ENCODE measurements around the gene RERE.
"Not testable (repeated sequence)": the region's sequence is repeated elsewhere in the genome, so short reads cannot be mapped to it uniquely, and the experiment has no call there.

Gene RERE

GRCh38 chr1:8745749-8746390 is 71.6 kb downstream of the RERE start:
- H3K36me3 ChIP-seq (replicated peaks): no peaks in the 10 kb centered on the region
- no peak for DNase-seq (ENCODE audit: low spot score in 2 of 2)
- H3K4me3 ChIP-seq: no peak overlapping the region
- in situ Hi-C loops (cut with MboI; ENCODE audit: low sequenced_read_pairs): no loop called here
- H3K9me3 ChIP-seq: no peaks in the 10 kb centered on the region
- peaks cover 7% of the 10 kb centered on the region for H3K4me1 ChIP-seq
- H3K27me3 ChIP-seq (ENCODE audit: low read depth): no peaks in the 10 kb centered on the region

DNA sequence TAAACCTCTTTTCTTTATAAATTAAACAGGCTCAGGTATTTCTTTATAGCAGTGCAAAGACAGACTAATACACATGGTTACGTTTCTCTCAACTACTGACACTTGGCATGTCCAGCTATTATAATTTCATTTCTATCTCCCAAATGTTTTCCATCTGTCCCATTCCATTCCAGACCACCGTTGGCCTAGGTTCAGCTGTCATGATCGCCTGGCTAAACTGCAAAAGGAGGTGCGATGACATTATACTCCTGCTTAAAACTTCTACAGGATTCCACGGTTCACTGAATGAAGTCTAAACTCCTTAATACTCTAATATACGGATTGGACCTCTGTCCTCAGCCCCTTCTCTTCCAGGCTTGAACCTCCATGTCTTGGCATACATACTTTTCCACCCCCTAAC is 72.1 kb downstream of the RERE start:
- H3K4me1 ChIP-seq: peaks cover 7% of the 10 kb centered on the region
- no peak for DNase-seq (ENCODE audit: low spot score in 2 of 2)
- H3K4me3 ChIP-seq: no peak overlapping the region
- in situ Hi-C loops (cut with MboI; ENCODE audit: low sequenced_read_pairs): no loop called here
- H3K27me3 ChIP-seq (ENCODE audit: low read depth): no peaks in the 10 kb centered on the region
- H3K36me3 ChIP-seq (replicated peaks): no peaks in the 10 kb centered on the region
- peaks cover 2% of the 10 kb centered on the region; the same call in 1 of the 2 replicates for H3K9me3 ChIP-seq

DNA sequence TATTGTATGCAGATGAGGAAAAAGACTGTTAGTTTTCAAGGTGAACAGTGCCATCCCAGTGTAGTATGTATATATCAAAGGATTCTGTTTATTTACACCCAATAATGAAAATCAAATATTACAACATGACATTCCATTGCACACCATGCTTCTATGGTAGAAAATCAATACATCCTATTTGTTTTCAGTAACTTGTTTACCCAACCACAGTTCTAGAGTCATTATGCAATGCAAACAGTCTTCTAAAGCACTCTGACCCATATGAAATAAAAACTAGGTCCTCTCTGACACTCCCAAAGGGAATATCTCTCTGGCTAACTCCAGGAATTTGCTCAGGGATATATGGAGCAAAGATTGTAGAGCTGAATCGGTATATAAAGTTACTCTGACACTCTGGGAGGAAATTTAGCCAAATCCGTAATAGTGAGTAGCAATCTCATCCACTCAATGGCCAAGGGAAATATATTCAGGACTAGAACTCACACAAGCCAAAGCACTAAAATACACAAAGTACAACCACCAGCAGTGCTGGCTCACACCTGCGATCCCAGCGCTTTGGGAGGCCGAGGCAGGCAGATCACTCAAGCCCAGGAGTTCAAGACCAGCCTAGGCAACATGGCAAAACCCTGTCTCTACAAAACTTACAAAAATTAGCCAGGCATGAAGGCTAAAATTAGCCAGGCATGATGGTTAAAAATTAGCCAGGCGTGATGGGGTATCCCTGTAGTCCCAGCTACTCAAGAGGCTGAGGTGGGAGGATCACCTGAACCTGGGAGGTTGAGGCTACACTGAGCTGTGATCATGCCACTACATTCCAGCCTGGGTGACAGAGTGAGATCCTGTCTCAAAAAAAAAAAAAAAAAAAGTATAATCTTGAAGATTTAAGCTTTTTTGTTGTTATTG is 75.2 kb downstream of the RERE start:
- Histone ChIP-seq H3K27me3 (ENCODE audit: low read depth) (no peaks in the 10 kb centered on the region), H3K9me3 (peaks cover 14% of the 10 kb centered on the region), H3K4me1 (peaks cover 7% of the 10 kb centered on the region), H3K4me3 (no peak overlapping the region), H3K36me3 (replicated peaks) (no peaks in the 10 kb centered on the region; the same call in 1 of the 2 replicates)
- no peak for DNase-seq (ENCODE audit: low spot score in 2 of 2)
- in situ Hi-C loops (cut with MboI; ENCODE audit: low sequenced_read_pairs): no loop called here

- H3K4me1 ChIP-seq: no peaks in the 10 kb centered on the region; the same call in 1 of the 2 replicates
- in situ Hi-C loops (cut with MboI; ENCODE audit: low sequenced_read_pairs): no loop called here
- H3K9me3 ChIP-seq: peaks cover 14% of the 10 kb centered on the region
- no peak for DNase-seq (ENCODE audit: low spot score in 2 of 2)
- no peak overlapping the region for H3K4me3 ChIP-seq
- no peaks in the 10 kb centered on the region; the same call in 1 of the 2 replicates for H3K36me3 ChIP-seq (replicated peaks)
- no peaks in the 10 kb centered on the region for H3K27me3 ChIP-seq (ENCODE audit: low read depth)
These were observed 77.4 kb downstream of the RERE start for GRCh38 chr1:8740034-8740449.

GRCh38 chr1:8739377-8739776 is 78.1 kb downstream of the RERE start:
- in situ Hi-C loops (cut with MboI; ENCODE audit: low sequenced_read_pairs): no loop called here
- H3K27me3 ChIP-seq (ENCODE audit: low read depth): no peaks in the 10 kb centered on the region
- no peaks in the 10 kb centered on the region for H3K4me1 ChIP-seq
- no peak for DNase-seq (ENCODE audit: low spot score in 2 of 2)
- no peak overlapping the region for H3K4me3 ChIP-seq
- no peaks in the 10 kb centered on the region; the same call in 1 of the 2 replicates for H3K36me3 ChIP-seq (replicated peaks)
- H3K9me3 ChIP-seq: peaks cover 14% of the 10 kb centered on the region

DNA sequence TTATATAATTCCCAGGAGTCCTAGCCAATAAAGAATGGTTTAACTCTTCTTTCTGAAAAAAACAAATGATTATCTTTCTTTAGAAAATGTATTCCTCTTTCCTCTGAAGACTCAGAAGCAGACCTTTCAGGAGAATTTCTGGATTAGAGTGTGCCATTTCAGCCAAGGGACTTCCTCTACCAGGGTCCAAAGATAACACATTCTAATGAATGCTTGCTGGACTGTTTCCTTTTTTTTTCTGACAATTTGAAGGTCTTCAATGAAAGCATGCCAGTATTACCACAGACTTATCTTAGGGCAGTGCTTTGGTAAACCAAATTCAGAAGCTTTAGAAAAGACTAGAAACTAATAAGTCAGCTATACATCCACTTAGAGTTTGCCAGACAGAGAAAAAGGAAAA is 80.5 kb downstream of the RERE start:
- DNase-seq (ENCODE audit: low spot score in 2 of 2): no peak
- Histone ChIP-seq H3K27me3 (ENCODE audit: low read depth) (no peaks in the 10 kb centered on the region), H3K4me1 (no peaks in the 10 kb centered on the region), H3K9me3 (peaks cover 14% of the 10 kb centered on the region), H3K4me3 (no peak overlapping the region), H3K36me3 (replicated peaks) (no peaks in the 10 kb centered on the region; the same call in 1 of the 2 replicates)
- in situ Hi-C loops (cut with MboI; ENCODE audit: low sequenced_read_pairs): no loop called here

DNA sequence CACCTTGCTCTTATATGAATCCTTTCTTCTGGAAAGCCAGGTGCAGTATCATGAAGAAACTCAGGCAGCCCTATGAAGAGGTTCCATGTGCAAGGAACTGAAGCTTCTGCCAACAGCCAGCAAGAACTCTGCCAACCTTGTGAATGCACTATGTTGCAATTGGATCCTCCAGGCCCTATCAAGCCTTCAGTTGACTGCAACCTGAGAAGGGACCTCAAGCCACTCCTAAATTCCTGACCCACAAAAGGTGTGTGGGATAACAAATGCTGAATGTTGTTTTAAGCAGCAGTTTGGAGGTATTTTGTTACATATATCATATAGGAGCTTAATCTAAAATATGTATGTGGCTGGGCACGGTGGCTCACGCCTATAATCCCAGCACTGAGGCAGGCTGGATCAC is 84.0 kb downstream of the RERE start:
- Histone ChIP-seq H3K9me3 (no peaks in the 10 kb centered on the region; the same call in 1 of the 2 replicates), H3K27me3 (ENCODE audit: low read depth) (no peaks in the 10 kb centered on the region), H3K36me3 (replicated peaks) (no peaks in the 10 kb centered on the region), H3K4me3 (no peak overlapping the region), H3K4me1 (no peaks in the 10 kb centered on the region)
- no peak for DNase-seq (ENCODE audit: low spot score in 2 of 2)
- in situ Hi-C loops (cut with MboI; ENCODE audit: low sequenced_read_pairs): no loop called here

- H3K4me3 ChIP-seq: no peak overlapping the region
- in situ Hi-C loops (cut with MboI; ENCODE audit: low sequenced_read_pairs): no loop called here
- no peak for DNase-seq (ENCODE audit: low spot score in 2 of 2)
- H3K36me3 ChIP-seq (replicated peaks): no peaks in the 10 kb centered on the region
- no peaks in the 10 kb centered on the region for H3K4me1 ChIP-seq
- no peaks in the 10 kb centered on the region for H3K27me3 ChIP-seq (ENCODE audit: low read depth)
- no peaks in the 10 kb centered on the region; the same call in 1 of the 2 replicates for H3K9me3 ChIP-seq
These were observed 86.3 kb downstream of the RERE start for GRCh38 chr1:8731162-8731561.

DNA sequence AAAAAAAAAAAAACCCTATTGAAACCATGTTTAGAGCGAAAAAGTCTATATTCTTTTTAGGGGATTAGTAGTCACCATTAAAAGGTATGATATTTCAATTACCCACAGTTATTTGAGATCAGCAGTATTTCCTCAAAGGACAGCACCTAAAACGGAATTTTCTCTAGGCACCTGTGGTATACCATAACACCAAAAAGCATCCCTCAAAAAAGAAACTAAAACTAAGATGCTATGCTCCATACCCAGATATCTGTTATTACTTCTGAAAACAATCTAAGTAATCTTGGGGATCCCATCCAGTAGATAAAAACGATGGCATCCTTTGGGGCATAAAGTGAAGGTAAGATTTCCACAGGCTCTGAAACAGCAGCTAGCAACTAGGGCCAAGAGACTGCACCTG is 89.0 kb downstream of the RERE start:
- Histone ChIP-seq H3K36me3 (replicated peaks) (no peaks in the 10 kb centered on the region), H3K9me3 (no peaks in the 10 kb centered on the region; the same call in 1 of the 2 replicates), H3K4me1 (peaks cover under 1% of the 10 kb centered on the region; the same call in 1 of the 2 replicates), H3K27me3 (ENCODE audit: low read depth) (no peaks in the 10 kb centered on the region), H3K4me3 (no peak overlapping the region)
- in situ Hi-C loops (cut with MboI; ENCODE audit: low sequenced_read_pairs): loop anchor here (5.0 kb wide), 1 partner anchor 166 kb away; no protein-coding TSS in a partner anchor
- no peak for DNase-seq (ENCODE audit: low spot score in 2 of 2)

- no peak for DNase-seq (ENCODE audit: low spot score in 2 of 2)
- Histone ChIP-seq H3K4me1 (peaks cover 7% of the 10 kb centered on the region), H3K36me3 (replicated peaks) (no peaks in the 10 kb centered on the region), H3K9me3 (no peaks in the 10 kb centered on the region; the same call in 1 of the 2 replicates), H3K27me3 (ENCODE audit: low read depth) (no peaks in the 10 kb centered on the region), H3K4me3 (no peak overlapping the region)
- in situ Hi-C loops (cut with MboI; ENCODE audit: low sequenced_read_pairs): loop anchor here (5.0 kb wide), 1 partner anchor 166 kb away; no protein-coding TSS in a partner anchor
These were observed 89.6 kb downstream of the RERE start for GRCh38 chr1:8727809-8728213.

GRCh38 chr1:8727316-8727715 is 90.1 kb downstream of the RERE start:
- not testable (repeated sequence) for H3K4me3 ChIP-seq; DNase-seq (ENCODE audit: low spot score in 2 of 2); H3K9me3 ChIP-seq; H3K27me3 ChIP-seq (ENCODE audit: low read depth); H3K36me3 ChIP-seq (replicated peaks)
- in situ Hi-C loops (cut with MboI; ENCODE audit: low sequenced_read_pairs): loop anchor here (5.0 kb wide), 1 partner anchor 165 kb away; no protein-coding TSS in a partner anchor
- H3K4me1 ChIP-seq: peaks cover 10% of the 10 kb centered on the region

DNA sequence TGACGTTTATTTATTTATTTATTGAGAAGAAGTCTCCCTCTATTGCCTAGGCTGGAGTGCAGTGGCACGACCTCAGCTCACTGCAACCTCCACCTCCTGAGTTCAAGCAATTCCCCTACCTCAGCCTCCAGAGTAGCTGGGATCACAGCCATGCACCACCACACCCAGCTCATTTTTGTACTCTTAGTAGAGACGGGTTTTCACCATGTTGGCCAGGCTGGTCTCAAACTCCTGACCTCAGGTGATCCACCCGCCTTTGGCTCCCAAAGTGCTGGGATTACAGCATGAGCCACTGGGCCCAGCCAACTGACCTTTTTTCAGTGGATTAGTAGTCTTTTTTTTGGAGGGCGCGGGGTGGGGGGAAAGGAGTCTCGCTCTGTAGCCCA is 90.6 kb downstream of the RERE start:
- not testable (repeated sequence) for H3K36me3 ChIP-seq (replicated peaks); H3K27me3 ChIP-seq (ENCODE audit: low read depth)
- in situ Hi-C loops (cut with MboI; ENCODE audit: low sequenced_read_pairs): loop anchor here (5.0 kb wide), 1 partner anchor 164 kb away; no protein-coding TSS in a partner anchor

DNA sequence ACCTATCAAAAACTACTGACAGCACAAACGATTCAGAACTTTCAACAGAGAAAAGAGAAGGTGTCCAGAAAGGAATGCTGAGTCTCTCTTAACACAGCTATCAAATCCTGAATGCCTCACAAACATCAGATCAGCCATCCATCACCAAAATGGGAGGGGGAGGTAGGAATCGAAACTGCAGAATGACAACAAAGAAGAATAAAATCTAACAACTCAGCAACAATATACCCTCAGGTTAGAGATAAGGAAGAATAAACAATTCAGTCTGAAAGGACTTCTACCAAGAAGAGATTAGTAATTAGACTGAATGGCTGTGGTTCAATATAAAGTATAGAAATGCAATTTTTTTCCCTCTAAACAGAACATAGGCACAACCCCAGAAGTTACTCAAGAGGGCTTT is 94.4 kb downstream of the RERE start:
- Histone ChIP-seq H3K4me1 (peaks cover 10% of the 10 kb centered on the region), H3K27me3 (ENCODE audit: low read depth) (no peaks in the 10 kb centered on the region), H3K4me3 (no peak overlapping the region), H3K36me3 (replicated peaks) (no peaks in the 10 kb centered on the region), H3K9me3 (no peaks in the 10 kb centered on the region)
- in situ Hi-C loops (cut with MboI; ENCODE audit: low sequenced_read_pairs): loop anchor here (25.0 kb wide), 1 partner anchor 711 kb away; no protein-coding TSS in a partner anchor
- DNase-seq (ENCODE audit: low spot score in 2 of 2): peak in 1 of 2 experiments; percentile 41

More for the DNA sequence above, 90.6 kb downstream of the RERE start:
- not testable (repeated sequence) for H3K4me3 ChIP-seq; DNase-seq (ENCODE audit: low spot score in 2 of 2); H3K9me3 ChIP-seq
- peaks cover 10% of the 10 kb centered on the region for H3K4me1 ChIP-seq

GRCh38 chr1:8722366-8722765 is 95.1 kb downstream of the RERE start:
- H3K36me3 ChIP-seq (replicated peaks): no peaks in the 10 kb centered on the region
- no peak for DNase-seq (ENCODE audit: low spot score in 2 of 2)
- in situ Hi-C loops (cut with MboI; ENCODE audit: low sequenced_read_pairs): loop anchor here (25.0 kb wide), 1 partner anchor 710 kb away; no protein-coding TSS in a partner anchor

More at GRCh38 chr1:8722366-8722765, 95.1 kb downstream of the RERE start:
- Histone ChIP-seq H3K4me3 (no peak overlapping the region), H3K27me3 (ENCODE audit: low read depth) (no peaks in the 10 kb centered on the region), H3K9me3 (no peaks in the 10 kb centered on the region), H3K4me1 (peaks cover 10% of the 10 kb centered on the region)
